Choroid plexus epithelial cell (primary cell): ENCODE data around the gene NRL.

Experiments used
- DNase-seq: peaks from one replicate; pipeline ENCODE4 v3.0.0-alpha.2; 2010; ENCODE audit warnings: low read depth
- H3K4me3 ChIP-seq: 2 replicates; pipeline ENCODE4 v1.5.1; 2011; ENCODE audit warnings: low read depth, mild to moderate bottlenecking, control low read depth, low read length, moderate library complexity
- TF ChIP-seq, protein P1 (sequence below): conservative IDR thresholded peaks from 2 replicates; pipeline ENCODE4 v1.5.1; 2011; ENCODE audit warnings: low read depth, mild to moderate bottlenecking, control low read depth, inconsistent platforms, low read length, moderate library complexity

Gene NRL

DNA sequence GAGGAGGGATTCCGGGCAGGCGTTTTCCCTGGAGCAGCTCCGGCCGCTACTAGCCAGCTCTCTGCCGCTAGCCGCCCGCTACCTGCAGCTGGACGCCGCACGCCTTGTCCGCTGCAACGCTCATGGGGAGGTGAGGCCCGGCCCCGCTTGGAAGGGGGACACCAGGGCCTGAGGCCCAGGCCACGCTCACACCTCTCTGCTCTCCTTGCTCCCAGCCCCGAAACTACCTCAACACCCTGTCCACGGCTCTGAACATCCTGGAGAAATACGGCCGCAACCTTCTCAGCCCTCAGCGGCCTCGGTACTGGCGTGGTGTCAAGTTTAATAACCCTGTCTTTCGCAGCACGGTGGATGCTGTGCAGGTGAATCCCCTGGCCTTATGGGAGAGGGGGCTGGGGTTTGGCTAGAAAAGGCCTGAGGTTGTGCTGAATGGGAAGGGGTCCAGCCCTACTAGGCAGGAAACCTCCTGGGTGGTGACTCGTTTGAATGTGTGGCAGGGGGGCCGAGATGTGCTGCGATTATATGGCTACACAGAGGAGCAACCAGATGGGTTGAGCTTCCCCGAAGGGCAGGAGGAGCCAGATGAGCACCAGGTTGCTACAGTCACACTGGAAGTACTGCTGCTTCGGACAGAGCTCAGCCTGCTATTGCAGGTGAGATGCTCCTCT lies 33.1 kb upstream of the NRL start:
- DNase-seq, result peak; percentile 13
- TF ChIP-seq, protein P1, sequence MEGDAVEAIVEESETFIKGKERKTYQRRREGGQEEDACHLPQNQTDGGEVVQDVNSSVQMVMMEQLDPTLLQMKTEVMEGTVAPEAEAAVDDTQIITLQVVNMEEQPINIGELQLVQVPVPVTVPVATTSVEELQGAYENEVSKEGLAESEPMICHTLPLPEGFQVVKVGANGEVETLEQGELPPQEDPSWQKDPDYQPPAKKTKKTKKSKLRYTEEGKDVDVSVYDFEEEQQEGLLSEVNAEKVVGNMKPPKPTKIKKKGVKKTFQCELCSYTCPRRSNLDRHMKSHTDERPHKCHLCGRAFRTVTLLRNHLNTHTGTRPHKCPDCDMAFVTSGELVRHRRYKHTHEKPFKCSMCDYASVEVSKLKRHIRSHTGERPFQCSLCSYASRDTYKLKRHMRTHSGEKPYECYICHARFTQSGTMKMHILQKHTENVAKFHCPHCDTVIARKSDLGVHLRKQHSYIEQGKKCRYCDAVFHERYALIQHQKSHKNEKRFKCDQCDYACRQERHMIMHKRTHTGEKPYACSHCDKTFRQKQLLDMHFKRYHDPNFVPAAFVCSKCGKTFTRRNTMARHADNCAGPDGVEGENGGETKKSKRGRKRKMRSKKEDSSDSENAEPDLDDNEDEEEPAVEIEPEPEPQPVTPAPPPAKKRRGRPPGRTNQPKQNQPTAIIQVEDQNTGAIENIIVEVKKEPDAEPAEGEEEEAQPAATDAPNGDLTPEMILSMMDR, result no peak
- H3K4me3 ChIP-seq, result peak overlapping the region; percentile 87

DNA sequence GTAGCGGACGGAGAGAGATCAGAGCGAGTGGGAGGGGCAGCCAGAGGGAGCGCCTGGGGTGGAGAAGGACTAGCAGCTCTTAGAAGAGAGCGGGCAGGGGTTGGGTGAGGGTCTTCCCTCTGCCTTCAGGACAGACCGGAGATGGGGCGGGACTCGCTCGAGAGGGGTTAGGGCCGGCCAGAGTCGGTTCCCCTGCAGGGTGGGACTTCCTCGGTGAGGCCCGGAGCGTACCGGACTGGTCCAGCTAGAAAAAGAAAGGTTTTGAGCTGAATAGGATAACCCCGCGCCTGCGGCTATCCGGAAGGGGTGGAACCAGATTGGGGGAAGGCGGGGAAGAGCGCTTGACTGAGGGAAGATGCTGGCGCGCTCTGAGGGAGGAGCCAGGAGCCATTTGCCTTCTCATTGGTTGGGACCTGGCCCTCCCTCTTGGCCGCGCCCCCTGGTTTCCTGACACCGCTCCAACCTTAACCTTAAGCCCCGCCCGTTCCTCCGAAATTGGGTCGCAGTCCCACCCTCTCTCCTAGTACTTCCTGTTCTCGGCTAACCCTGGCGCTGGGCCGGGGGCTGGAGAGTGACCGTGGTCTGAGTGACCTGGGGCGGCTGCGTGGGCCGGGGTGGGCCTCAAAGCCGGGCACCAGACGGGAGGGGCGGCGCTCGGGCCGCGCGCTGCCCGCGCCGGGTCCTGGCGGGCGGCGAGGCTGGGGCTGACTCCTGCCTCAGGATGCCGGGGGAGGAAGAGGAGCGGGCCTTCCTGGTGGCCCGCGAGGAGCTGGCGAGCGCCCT lies 32.4 kb upstream of the NRL start, which contains the start of gene RNF31:
TSS of gene RNF31 (plus strand) at position 521 of the 783 bp plus-strand sequence. CDS start at position 722, 201 bp downstream.
- DNase-seq, result peak; percentile 99
- TF ChIP-seq, protein P1, result no peak
- H3K4me3 ChIP-seq, result peak within 1 kb of the TSS; percentile 87

DNA sequence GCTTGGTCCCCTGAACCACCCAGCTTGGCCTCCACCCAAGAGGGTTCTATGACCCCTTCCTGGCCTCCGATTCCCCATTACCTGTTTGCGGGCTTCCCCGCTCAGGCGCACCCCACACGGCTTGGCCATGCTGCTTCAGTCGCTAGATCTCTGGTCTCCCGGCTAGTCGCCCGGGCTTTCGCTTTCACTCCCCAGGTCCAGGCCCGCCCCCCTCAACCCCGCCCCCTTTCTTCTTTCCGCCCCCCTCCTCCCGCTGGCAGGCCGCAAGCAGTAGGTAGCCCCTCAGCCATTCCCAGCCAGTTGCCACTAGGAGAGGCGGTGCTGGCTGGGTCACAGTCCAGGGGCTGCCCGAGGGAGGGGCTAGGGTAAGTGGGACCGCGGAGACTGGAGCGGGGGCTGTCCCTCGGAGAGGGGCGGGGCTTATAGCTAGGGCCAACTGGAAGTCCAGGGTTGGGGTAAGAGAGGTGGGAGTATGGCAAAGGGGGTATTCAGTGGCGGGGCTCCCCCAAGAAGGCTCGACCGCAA lies 31.8 kb upstream of the NRL start, which contains the start of gene PSME2:
TSS of gene PSME2 (minus strand) at position 158 of the 525 bp plus-strand sequence. CDS start at position 129, 29 bp downstream.
- peak; percentile 99 for DNase-seq
- peak within 1 kb of the TSS; percentile 87 for H3K4me3 ChIP-seq
- TF ChIP-seq, protein P1, result no peak

DNA sequence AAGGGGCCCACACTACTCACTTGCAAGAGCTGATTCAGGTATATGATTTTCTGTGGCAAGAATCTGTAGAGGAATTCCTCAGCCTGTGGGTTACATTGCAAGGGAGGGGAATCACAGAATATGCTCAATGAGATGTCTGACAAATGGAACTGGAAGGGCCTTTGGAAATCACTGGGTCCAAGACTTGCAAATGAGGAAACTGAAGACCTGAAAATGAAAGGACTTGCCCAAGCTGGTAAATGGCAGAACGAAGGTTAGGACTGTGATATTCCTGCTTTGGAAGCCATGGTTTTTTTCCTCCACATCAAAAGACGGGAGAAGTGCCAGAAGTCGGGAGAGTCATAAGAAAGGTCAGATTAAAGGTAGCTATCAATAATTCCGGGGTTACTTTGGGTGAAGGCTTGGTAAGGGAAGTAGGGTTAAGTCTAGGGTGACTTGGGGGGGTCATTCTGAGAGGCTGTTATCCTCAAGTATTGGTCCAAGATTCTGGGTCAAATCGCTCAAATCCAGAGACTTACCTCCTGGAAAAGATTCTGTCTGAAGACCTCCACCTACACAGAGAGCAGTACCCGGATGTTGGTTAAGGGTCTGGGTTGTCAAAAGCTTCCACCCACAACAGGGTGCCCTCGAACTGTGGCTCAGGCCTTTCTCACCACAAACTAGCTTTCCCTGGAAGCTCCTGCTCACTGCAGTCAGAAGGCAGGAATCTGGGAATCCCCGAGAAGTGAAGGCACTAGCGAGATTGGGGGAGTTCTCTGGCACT lies 31.1 kb upstream of the NRL start:
- TF ChIP-seq, protein P1, result no peak
- peak; percentile 30 for DNase-seq
- peak overlapping the region; percentile 87 for H3K4me3 ChIP-seq

DNA sequence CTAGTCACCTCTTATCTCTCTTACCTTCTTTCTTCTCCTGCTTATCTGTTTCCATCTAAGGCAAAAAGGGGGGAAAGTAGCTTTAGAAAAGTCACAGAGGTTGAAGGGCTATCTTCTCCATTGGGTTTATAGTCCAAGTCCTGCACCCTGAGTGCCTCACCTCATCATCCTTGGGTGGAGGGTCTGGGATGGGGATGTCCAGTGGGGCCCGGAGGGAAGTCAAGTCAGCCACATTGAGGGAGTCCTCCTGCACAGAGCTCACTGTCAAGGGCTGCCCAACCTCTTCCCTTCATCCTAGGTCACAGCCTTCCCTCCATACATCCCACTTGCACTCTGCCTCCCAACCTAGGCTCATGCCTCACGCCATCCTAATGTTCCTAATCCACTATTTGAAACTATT lies 30.5 kb upstream of the NRL start:
- H3K4me3 ChIP-seq, result peak overlapping the region; percentile 87
- DNase-seq, result no peak
- TF ChIP-seq, protein P1, result no peak

DNA sequence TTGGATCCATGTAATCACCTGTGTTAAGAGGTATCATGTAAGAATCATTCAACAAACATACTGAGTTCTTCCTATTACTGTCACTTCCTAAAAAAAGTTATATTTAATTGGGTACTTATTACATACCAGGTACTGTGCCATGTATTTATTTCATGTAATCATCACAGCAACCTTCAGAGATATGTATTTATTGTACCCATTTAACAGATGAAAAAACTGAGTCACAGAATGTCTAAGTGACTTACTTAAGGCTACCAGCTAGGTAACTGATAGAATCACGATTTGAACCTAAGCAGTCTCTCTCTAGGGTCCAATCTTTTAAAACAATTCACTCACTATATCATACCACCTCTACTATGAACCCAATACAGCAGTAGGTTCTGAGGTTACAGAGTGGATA lies 29.7 kb upstream of the NRL start:
- no peak for DNase-seq
- TF ChIP-seq, protein P1, result no peak
- H3K4me3 ChIP-seq, result no peak overlapping the region
